Left cardiac atrium (tissue), 4 donors: ENCODE data around the gene ATAD1. TPM values are rescaled to one million over a fixed set of nuclear protein-coding genes. Genes with fewer than 3 reads are reported as not detected.
"Not testable (repeated sequence)": the region's sequence is repeated elsewhere in the genome, so short reads cannot be mapped to it uniquely, and the experiment has no call there.

Experiments used
- ATAC-seq, 2 donors: fragments of 200-7000 bp; cut with Tn5 transposase; one replicate each; pipeline ENCODE4 v1.9.1; 2020; ENCODE audit warnings: mild to moderate bottlenecking in 2 of 2, moderate library complexity in 2 of 2
- DNase-seq: peaks from one replicate; pipeline ENCODE4 v3.0.0-alpha.2; 2020
- intact Hi-C, 2 donors: fragments of 100-400 bp; cut with DNase I; formaldehyde crosslinking; loops; one replicate each; pipeline versions ENCODE4 v1.14.1 to v1.15.1; 2022 to 2023
- long read RNA-seq: library from polyadenylated mRNA; unstranded; transcript quantifications from one replicate; pipeline ENCODE4 v2.0.0, GENCODE V29; 2021
- total RNA-seq, 2 donors: library from RNA; stranded (reverse); fragmentation: NEBNext Ultra II Directional; extraction: Animal tissue kit (Norgen Biotek cat#: 25700); gene quantifications; one replicate each; pipeline ENCODE4 v1.2.1, GENCODE V29; 2021
- donor health status: DM: no; HTN: yes; CAD: no.
- donor health status: DM: no; HTN: yes; CAD: no; lungs with severe emphysema.
- donor health status: DM: yes; HTN: yes; CAD: no.
- donor health status: Dilated cardiomyopathy.

ATAD1 gene, protein sequence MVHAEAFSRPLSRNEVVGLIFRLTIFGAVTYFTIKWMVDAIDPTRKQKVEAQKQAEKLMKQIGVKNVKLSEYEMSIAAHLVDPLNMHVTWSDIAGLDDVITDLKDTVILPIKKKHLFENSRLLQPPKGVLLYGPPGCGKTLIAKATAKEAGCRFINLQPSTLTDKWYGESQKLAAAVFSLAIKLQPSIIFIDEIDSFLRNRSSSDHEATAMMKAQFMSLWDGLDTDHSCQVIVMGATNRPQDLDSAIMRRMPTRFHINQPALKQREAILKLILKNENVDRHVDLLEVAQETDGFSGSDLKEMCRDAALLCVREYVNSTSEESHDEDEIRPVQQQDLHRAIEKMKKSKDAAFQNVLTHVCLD
- 100 to 1,000 TPM in 1 of 2 donors, 10 to 100 TPM in 1; 84.9 to 150 TPM for total RNA-seq
- long read RNA-seq, full-length matches to known transcripts = 99 of 381 reads
- long read RNA-seq, partial matches to known transcripts = 5 of 381 reads
- long read RNA-seq, other reads (novel, unspliced or antisense) = 277 of 381 reads

GRCh38 chr10:87817609-87818504 lies at the start of gene ATAD1:
Gene ATAD1, minus strand, starts transcription at chr10:87818226. Its CDS starts 3,627 bp downstream, at chr10:87814599.
- intact Hi-C loops = no loop called here
- ATAC-seq = peak; percentile 98 to 99
- DNase-seq = peak; percentile 88

DNA sequence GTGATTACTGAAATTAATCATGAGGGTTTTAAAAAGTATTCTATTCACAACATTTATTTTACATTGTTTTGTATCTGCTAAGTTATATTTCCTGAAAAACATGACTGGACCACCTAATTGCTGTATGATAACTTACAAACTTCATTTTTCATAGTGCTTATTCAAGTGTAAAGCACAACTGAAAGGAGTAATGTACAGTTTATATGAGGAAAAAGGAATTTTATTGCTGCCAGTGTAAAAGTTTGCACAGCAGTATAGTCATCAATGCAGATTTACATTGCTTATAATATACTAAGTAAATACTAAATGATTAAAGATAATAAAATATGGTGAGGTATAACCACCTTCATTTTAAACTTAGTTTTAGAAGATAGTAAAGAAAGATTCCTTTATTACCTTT lies 49.4 kb upstream of the ATAD1 start:
- DNase-seq (no peak), ATAC-seq (no peak)
- intact Hi-C loops = loop anchor here in 1 of 2 donors (5.0 kb wide), 1 partner anchor 60 kb away; no protein-coding TSS in a partner anchor

- DNase-seq (no peak), ATAC-seq (no peak)
- intact Hi-C loops = loop anchor here in 1 of 2 donors (5.0 kb wide), 1 partner anchor 61 kb away; no protein-coding TSS in a partner anchor
Observed at GRCh38 chr10:87866412-87866974, 48.5 kb upstream of the ATAD1 start.

DNA sequence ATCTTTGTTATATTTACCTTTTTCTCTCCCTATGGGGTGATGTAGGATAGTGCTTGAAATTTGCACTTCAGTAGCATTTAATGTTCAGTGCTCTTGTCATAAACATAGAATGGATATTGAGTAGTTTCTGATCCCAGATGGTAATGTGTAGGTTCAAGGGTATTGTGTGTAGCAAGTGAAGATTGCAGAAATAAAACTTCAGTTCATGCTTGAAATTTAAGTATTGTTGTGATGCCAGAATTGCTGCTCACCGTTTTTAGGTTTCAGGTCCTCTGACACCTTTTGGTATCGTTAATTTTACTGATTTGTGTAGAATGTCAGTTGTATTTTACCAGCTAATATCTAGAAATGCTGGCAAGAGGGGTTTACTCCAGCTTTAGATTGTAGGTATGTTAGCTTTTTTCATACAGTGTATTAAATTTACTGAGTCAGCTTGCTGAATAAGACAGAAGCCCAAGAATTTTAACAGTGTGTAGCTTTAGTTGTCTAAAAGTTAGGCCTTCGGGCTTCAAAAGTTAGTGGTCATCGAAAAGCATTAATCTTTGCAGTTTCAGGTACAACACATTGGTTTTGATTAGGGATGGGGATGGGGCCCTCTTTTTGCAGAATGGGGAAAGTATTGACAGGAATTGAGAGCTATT lies 47.3 kb upstream of the ATAD1 start:
- no peak for ATAC-seq
- no peak for DNase-seq
- intact Hi-C loops = loop anchor here in 1 of 2 donors (5.0 kb wide), 1 partner anchor 62 kb away; no protein-coding TSS in a partner anchor

GRCh38 chr10:87864496-87865059 lies 46.6 kb upstream of the ATAD1 start:
- no peak for ATAC-seq
- intact Hi-C loops = loop anchor here in 1 of 2 donors (5.0 kb wide), 4 partner anchors 63 to 523 kb away; no protein-coding TSS in a partner anchor

DNA sequence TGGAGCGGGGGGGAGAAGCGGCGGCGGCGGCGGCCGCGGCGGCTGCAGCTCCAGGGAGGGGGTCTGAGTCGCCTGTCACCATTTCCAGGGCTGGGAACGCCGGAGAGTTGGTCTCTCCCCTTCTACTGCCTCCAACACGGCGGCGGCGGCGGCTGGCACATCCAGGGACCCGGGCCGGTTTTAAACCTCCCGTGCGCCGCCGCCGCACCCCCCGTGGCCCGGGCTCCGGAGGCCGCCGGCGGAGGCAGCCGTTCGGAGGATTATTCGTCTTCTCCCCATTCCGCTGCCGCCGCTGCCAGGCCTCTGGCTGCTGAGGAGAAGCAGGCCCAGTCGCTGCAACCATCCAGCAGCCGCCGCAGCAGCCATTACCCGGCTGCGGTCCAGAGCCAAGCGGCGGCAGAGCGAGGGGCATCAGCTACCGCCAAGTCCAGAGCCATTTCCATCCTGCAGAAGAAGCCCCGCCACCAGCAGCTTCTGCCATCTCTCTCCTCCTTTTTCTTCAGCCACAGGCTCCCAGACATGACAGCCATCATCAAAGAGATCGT lies 46.0 kb upstream of the ATAD1 start:
- ATAC-seq = peak in 1 of 2 donors; percentile 5
- intact Hi-C loops = loop anchor here in 1 of 2 donors (5.0 kb wide), 3 partner anchors 233 to 523 kb away; no protein-coding TSS in a partner anchor
- peak; percentile 56 for DNase-seq

More at GRCh38 chr10:87864496-87865059, 46.6 kb upstream of the ATAD1 start:
- DNase-seq = no peak

GRCh38 chr10:87863053-87863943 lies 45.3 kb upstream of the ATAD1 start, which contains the start of the genes KLLN and PTEN:
Gene KLLN, minus strand, starts transcription at chr10:87863533. Its CDS starts 1,046 bp downstream, at chr10:87862487.
Gene PTEN, plus strand, starts transcription at chr10:87863625. Its CDS starts 845 bp downstream, at chr10:87864470.
- ATAC-seq (peak; percentile 71 to 83), DNase-seq (peak; percentile 92)
- intact Hi-C loops = loop anchor here in 1 of 2 donors (5.0 kb wide), 3 partner anchors 234 to 524 kb away; no protein-coding TSS in a partner anchor

DNA sequence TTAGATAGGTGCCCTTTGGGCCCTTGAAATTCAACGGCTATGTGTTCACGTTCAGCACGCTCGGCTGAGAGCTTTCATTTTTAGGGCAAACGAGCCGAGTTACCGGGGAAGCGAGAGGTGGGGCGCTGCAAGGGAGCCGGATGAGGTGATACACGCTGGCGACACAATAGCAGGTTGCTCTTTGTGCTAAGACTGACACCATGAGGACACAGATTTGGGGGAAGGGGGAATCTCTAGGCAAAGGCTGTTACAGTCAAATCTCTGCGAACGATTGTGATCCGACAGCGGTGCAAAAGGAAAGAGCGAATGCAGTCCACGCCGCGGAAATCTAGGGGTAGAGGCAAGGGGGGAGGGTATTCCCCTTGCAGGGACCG lies 44.6 kb upstream of the ATAD1 start:
- intact Hi-C loops = loop anchor here in 1 of 2 donors (5.0 kb wide), 3 partner anchors 235 to 525 kb away; no protein-coding TSS in a partner anchor
- ATAC-seq = peak; percentile 6
- no peak for DNase-seq

DNA sequence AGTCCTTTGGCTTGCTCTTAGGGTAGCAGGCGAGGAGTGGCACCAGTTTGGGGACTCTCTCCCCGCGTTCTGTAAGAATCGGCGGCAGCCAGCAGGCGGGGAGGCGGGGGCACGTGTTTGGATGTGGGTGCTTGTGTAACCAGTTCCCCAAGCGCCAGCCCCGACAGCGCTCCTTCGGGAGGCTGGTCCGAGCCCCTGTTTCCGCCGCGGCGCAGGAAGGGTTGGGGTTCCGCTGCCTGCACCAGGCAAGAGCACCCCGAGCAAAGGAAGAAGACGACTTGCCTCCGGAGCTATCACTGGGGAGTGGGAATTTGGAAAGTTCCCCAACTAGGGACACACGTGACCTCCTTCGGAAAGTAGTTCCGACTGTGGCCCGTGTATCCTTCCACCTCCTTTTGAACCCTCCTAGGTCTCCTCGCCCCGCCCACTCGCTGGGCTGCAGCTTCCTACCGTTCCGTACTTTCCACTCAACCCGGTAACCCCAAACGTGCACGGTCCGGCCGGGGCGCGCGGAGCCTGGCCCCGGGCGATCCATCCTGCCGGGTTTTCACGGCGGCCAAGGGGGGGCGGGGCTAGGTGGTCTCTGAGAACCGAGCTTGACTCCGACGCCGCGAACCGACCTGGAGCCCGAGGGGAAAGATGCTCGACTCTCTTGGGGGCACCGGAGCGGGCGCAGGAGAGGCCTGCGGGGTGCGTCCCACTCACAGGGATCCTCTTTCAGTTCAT lies 44.1 kb upstream of the ATAD1 start:
- intact Hi-C loops = loop anchor here in 1 of 2 donors (5.0 kb wide), 3 partner anchors 235 to 525 kb away; no protein-coding TSS in a partner anchor
- DNase-seq (peak; percentile 97), ATAC-seq (peak; percentile 81 to 91)

- ATAC-seq (peak; percentile 32 to 69), DNase-seq (peak; percentile 89)
- intact Hi-C loops = loop anchor here in 1 of 2 donors (5.0 kb wide), 3 partner anchors 236 to 526 kb away; no protein-coding TSS in a partner anchor
Observed at GRCh38 chr10:87861566-87861952, 43.5 kb upstream of the ATAD1 start.

- intact Hi-C loops = loop anchor here in 1 of 2 donors (5.0 kb wide), 3 partner anchors 236 to 526 kb away; no protein-coding TSS in a partner anchor
- no peak for ATAC-seq
- DNase-seq = no peak
Observed at GRCh38 chr10:87860816-87861403, 42.9 kb upstream of the ATAD1 start.

- DNase-seq = no peak
- intact Hi-C loops = loop anchor here in 1 of 2 donors (5.0 kb wide), 3 partner anchors 237 to 527 kb away; no protein-coding TSS in a partner anchor
- ATAC-seq = no peak
Observed at GRCh38 chr10:87860156-87860795, 42.2 kb upstream of the ATAD1 start.

DNA sequence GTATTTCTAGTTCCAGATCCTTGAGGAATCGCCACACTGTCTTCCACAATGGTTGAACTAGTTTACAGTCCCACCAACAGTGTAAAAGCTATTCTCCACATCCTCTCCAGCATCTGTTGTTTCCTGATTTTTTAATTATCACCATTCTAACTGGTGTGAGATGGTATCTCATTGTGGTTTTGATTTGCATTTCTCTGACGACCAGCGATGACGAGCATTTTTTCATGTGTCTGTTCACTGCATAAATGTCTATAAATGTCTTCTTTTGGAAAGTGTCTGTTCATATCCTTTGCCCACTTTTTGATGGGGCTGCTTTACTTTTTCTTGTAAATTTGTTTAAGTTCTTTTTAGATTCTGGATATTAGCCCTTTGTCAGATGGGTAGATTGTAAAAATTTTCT lies 37.6 kb upstream of the ATAD1 start:
- not testable (repeated sequence) for DNase-seq, ATAC-seq
- intact Hi-C loops = loop anchor here in 1 of 2 donors (10.0 kb wide), 2 partner anchors 259 to 699 kb away; no protein-coding TSS in a partner anchor

DNA sequence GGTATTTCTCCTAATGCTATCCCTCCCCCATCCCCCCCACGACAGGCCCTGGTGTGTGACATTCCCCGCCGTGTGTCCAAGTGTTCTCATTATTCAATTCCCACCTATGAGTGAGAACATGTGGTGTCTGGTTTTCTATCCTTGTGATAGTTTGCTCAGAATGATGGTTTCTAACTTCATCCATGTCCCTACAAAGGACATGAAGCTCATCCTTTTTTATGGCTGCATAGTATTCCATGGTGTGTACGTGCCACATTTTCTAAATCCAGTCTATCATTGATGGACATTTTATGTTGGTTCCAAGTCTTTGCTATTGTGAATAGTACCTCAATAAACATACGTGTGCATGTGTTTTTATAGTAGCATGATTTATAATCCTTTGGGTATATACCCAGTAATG lies 37.2 kb upstream of the ATAD1 start:
- not testable (repeated sequence) for DNase-seq, ATAC-seq
- intact Hi-C loops = loop anchor here in 1 of 2 donors (10.0 kb wide), 2 partner anchors 260 to 700 kb away; no protein-coding TSS in a partner anchor
